IPS DF 6.9 (cell line): ENCODE results near the gene GIN1.

Experiments used
- DNase-seq: peaks from one replicate; pipeline ENCODE4 v3.0.0-alpha.2; 2013; ENCODE audit warnings: low read depth, low spot score
- H3K27ac ChIP-seq: one replicate; pipeline ENCODE4 v1.5.1; 2013; ENCODE audit warnings: low read length, control low read depth
- H3K27me3 ChIP-seq: 2 replicates; pipeline ENCODE4 v1.6.1; 2013; ENCODE audit warnings: mild to moderate bottlenecking, low read length; ENCODE audit not compliant: control insufficient read depth, insufficient read depth
- H3K36me3 ChIP-seq: 2 replicates; pipeline ENCODE4 v1.6.1; 2013; ENCODE audit warnings: low read length; ENCODE audit not compliant: control insufficient read depth, insufficient read depth
- H3K4me1 ChIP-seq: 2 replicates; pipeline ENCODE4 v1.6.1; 2013; ENCODE audit warnings: low read length; ENCODE audit not compliant: control insufficient read depth, insufficient read depth
- H3K4me3 ChIP-seq: 2 replicates; pipeline ENCODE4 v1.5.1; 2013; ENCODE audit warnings: mild to moderate bottlenecking, low read length
- H3K9me3 ChIP-seq: 2 replicates; pipeline ENCODE4 v1.6.1; 2013; ENCODE audit warnings: low read length, inconsistent platforms; ENCODE audit not compliant: control insufficient read depth, insufficient read depth
- whole genome bisulfite sequencing: extraction: QIAGEN DNeasy Blood & Tissue Kit; methylation state at CpG from one replicate; pipeline ENCODE4 v1.1.7; 2013; ENCODE audit warnings: mixed read lengths, missing lambda C conversion rate; ENCODE audit not compliant: insufficient read length, insufficient coverage; 5-methylcytosine and 5-hydroxymethylcytosine counted together

The GIN1 gene

DNA sequence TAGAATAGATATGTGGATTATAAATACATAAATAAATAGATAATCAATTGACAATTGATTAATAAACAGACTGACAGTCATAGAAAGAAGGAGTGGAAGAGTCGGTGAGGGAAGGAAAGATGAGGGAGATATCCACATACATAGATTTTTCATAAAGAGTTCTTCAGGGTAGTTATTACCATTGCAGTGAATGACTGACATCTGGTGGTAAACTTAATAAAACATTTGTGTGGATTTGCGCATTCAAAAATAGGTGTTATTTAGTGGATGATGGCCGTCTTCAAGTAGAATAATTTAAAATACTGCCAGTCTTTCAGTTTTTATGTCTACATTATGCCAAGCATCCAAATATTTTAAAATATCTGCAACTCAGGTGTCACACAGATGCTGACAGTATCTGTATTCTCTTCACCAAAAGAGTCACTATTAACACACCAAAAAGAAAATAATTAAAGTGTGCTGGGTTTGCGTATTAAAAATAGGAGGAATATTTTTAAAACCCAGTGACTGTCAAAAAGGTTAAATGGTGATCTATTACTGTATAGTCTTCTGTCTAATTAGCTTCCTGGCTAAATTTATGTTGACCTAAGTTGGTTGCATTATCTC is 78.8 kb downstream of the GIN1 start:
- Histone ChIP-seq H3K4me1 (no peaks in the 10 kb centered on the region), H3K36me3 (no peaks in the 10 kb centered on the region), H3K27ac (no peak overlapping the region), H3K4me3 (no peak overlapping the region), H3K27me3 (no peaks in the 10 kb centered on the region), H3K9me3 (no peaks in the 10 kb centered on the region)
- WGBS = no CpG with 5 or more reads among the region's 4 CpGs
- no peak for DNase-seq

GRCh38 chr5:103037673-103038455 is 82.1 kb downstream of the GIN1 start:
- Histone ChIP-seq H3K27me3 (no peaks in the 10 kb centered on the region), H3K4me3 (no peak overlapping the region), H3K4me1 (no peaks in the 10 kb centered on the region), H3K9me3 (no peaks in the 10 kb centered on the region; the same call in 1 of the 2 replicates), H3K36me3 (peaks cover 6% of the 10 kb centered on the region; the same call in 1 of the 2 replicates), H3K27ac (no peak overlapping the region)
- no CpG with 5 or more reads among the region's 4 CpGs for WGBS
- DNase-seq = no peak

DNA sequence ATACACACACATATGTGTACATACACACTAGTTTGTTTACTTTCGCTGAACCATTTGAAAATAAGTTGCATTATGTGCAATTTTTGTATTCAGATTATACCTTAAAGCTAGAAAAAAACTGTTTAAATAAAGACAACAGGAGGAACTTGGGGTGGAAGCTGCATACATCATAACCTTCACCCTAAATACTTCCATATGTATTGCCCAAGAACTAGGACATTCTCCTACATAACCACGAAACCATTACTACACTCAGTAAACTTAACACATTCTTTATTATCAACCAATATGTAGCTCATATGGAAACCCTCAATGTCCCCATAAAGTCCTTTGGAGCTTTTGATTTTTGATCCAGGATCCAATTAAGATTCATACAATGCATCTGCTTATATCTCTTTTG is 83.3 kb downstream of the GIN1 start:
- Histone ChIP-seq H3K27me3 (no peaks in the 10 kb centered on the region), H3K4me1 (no peaks in the 10 kb centered on the region), H3K4me3 (no peak overlapping the region), H3K27ac (no peak overlapping the region), H3K9me3 (no peaks in the 10 kb centered on the region; the same call in 1 of the 2 replicates), H3K36me3 (peaks cover 6% of the 10 kb centered on the region; the same call in 1 of the 2 replicates)
- 100% methylated on average over 1 of the region's 2 CpGs for WGBS
- DNase-seq = no peak
